ENCODE data around the gene SCTR.

DNA sequence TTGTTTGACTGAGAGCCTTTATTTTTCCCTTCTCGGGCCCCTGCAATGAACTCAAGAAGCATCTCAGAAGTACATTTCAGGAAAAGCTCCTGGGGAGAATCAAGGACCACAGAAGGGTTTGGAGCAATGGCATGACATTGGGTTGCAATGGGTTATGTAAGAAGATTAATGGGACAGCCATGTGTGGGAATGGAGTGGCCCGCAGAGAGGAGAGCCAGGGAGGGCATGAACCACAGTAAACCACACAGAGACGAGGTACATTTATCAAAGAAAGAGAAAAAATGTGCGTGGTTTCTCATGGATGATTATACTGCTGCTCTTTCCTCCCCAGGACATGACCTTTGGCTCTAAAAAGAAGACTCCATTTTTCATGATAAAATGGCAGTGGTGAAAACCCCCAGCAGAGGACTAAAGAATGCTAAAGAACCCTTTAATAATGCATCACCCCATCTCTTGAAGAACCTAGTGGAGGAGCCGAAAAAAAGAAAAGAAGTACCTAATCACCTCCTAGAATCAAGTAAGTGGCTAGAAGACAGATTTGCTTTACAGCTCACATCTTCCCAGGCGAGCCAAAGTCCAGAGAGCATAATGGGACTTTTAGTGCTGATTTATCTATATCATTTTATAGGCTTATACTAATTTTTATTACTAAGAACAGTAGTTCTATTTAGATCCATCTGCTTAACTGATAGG, 21.6 kb upstream of the SCTR start:
- TF ChIP-seq, protein P1, sequence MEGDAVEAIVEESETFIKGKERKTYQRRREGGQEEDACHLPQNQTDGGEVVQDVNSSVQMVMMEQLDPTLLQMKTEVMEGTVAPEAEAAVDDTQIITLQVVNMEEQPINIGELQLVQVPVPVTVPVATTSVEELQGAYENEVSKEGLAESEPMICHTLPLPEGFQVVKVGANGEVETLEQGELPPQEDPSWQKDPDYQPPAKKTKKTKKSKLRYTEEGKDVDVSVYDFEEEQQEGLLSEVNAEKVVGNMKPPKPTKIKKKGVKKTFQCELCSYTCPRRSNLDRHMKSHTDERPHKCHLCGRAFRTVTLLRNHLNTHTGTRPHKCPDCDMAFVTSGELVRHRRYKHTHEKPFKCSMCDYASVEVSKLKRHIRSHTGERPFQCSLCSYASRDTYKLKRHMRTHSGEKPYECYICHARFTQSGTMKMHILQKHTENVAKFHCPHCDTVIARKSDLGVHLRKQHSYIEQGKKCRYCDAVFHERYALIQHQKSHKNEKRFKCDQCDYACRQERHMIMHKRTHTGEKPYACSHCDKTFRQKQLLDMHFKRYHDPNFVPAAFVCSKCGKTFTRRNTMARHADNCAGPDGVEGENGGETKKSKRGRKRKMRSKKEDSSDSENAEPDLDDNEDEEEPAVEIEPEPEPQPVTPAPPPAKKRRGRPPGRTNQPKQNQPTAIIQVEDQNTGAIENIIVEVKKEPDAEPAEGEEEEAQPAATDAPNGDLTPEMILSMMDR (IDR thresholded peaks at IDR 0.05) = no peak
- TF ChIP-seq, protein P2, sequence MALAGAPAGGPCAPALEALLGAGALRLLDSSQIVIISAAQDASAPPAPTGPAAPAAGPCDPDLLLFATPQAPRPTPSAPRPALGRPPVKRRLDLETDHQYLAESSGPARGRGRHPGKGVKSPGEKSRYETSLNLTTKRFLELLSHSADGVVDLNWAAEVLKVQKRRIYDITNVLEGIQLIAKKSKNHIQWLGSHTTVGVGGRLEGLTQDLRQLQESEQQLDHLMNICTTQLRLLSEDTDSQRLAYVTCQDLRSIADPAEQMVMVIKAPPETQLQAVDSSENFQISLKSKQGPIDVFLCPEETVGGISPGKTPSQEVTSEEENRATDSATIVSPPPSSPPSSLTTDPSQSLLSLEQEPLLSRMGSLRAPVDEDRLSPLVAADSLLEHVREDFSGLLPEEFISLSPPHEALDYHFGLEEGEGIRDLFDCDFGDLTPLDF (CRISPR knock-in tag; IDR thresholded peaks at IDR 0.05) = no peak
- no peak for TF ChIP-seq ATF2 (CRISPR knock-in tag; IDR thresholded peaks at IDR 0.05; ENCODE audit: borderline replicate concordance, low read depth)
- no peak for TF ChIP-seq HMGA2 (CRISPR knock-in tag; IDR thresholded peaks at IDR 0.05)
- TF ChIP-seq TEAD4 (CRISPR knock-in tag; IDR thresholded peaks at IDR 0.05) = no peak
- no peak for TF ChIP-seq SMAD4 (CRISPR knock-in tag; IDR thresholded peaks at IDR 0.05)
- TF ChIP-seq, protein P3, sequence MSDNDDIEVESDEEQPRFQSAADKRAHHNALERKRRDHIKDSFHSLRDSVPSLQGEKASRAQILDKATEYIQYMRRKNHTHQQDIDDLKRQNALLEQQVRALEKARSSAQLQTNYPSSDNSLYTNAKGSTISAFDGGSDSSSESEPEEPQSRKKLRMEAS (CRISPR knock-in tag; IDR thresholded peaks at IDR 0.05) = no peak
- TF ChIP-seq MYBL2 (CRISPR knock-in tag; IDR thresholded peaks at IDR 0.05) = no peak
- no peak for TF ChIP-seq ZNF232 (CRISPR knock-in tag; IDR thresholded peaks at IDR 0.05)
- TF ChIP-seq ZNF396 (CRISPR knock-in tag; IDR thresholded peaks at IDR 0.05; ENCODE audit: borderline replicate concordance) = no peak
- TF ChIP-seq ZNF121 (CRISPR knock-in tag; IDR thresholded peaks at IDR 0.05) = no peak
